GM23338 (cell line): ENCODE data around the gene RWDD4. TPM values are rescaled to one million over a fixed set of nuclear protein-coding genes. Genes with fewer than 3 reads are reported as not detected.

ENCODE experiments used
- ATAC-seq: fragments of 200-7000 bp; cut with Tn5 transposase; 3 replicates; pipeline ENCODE4 v1.9.1; 2020
- DNase-seq: peaks from one replicate; pipeline ENCODE4 v3.0.0-alpha.2; 2015; ENCODE audit warnings: low spot score
- H2AFZ ChIP-seq: fragments of 200-600 bp; sonication (generic); 2 replicates; pipeline ENCODE4 v1.8.0; 2016; ENCODE audit warnings: antibody characterized with exemption, mild to moderate bottlenecking, moderate library complexity
- H3F3A ChIP-seq: fragments of 200-600 bp; sonication (generic); replicated peaks from 2 replicates; pipeline ENCODE4 v1.8.0; 2017; ENCODE audit warnings: antibody characterized with exemption, mixed run types, low read depth
- H3K27ac ChIP-seq: fragments of 200-600 bp; sonication (generic); 2 replicates; pipeline ENCODE4 v1.6.1; 2016; ENCODE audit warnings: low read depth
- H3K27me3 ChIP-seq: fragments of 200-600 bp; sonication (generic); 2 replicates; pipeline ENCODE4 v1.8.0; 2016; ENCODE audit warnings: mild to moderate bottlenecking, mixed run types, moderate library complexity; ENCODE audit not compliant: insufficient read depth
- H3K36me3 ChIP-seq: fragments of 200-600 bp; sonication (generic); 2 replicates; pipeline ENCODE4 v1.8.0; 2016; ENCODE audit warnings: mild to moderate bottlenecking; ENCODE audit not compliant: insufficient read depth
- H3K4me1 ChIP-seq: fragments of 200-600 bp; sonication (generic); 2 replicates; pipeline ENCODE4 v1.8.0; 2016; ENCODE audit warnings: mild to moderate bottlenecking, moderate library complexity; ENCODE audit not compliant: insufficient read depth
- H3K4me2 ChIP-seq: fragments of 200-600 bp; sonication (generic); 2 replicates; pipeline ENCODE4 v1.7.1; 2017; ENCODE audit warnings: mixed run types
- H3K4me3 ChIP-seq: fragments of 200-600 bp; sonication (generic); 2 replicates; pipeline ENCODE4 v1.6.1; 2016; ENCODE audit warnings: mixed run types
- H3K79me2 ChIP-seq: fragments of 200-600 bp; sonication (generic); replicated peaks from 2 replicates; pipeline ENCODE4 v1.8.0; 2017; ENCODE audit warnings: mild to moderate bottlenecking; ENCODE audit not compliant: insufficient read depth
- H3K9me2 ChIP-seq: fragments of 200-600 bp; sonication (generic); 2 replicates; pipeline ENCODE4 v1.8.0; 2017; ENCODE audit not compliant: insufficient read depth
- H4K20me1 ChIP-seq: fragments of 200-600 bp; sonication (generic); replicated peaks from 2 replicates; pipeline ENCODE4 v1.8.0; 2017; ENCODE audit warnings: mild to moderate bottlenecking; ENCODE audit not compliant: insufficient read depth
- H3K27ac Mint-ChIP-seq: 2 replicates; pipeline ENCODE4 v1.8.0; 2020; ENCODE audit warnings: inconsistent platforms, mild to moderate bottlenecking, moderate library complexity, mixed read lengths
- H3K27me3 Mint-ChIP-seq: 3 replicates; pipeline ENCODE4 v1.8.0; 2022; ENCODE audit warnings: low read depth, mild to moderate bottlenecking, moderate library complexity, mixed read lengths, inconsistent platforms; ENCODE audit not compliant: insufficient read depth, poor library complexity
- H3K36me3 Mint-ChIP-seq: 3 replicates; pipeline ENCODE4 v1.8.0; 2021; ENCODE audit warnings: low read depth, mild to moderate bottlenecking, inconsistent platforms, moderate library complexity, mixed read lengths
- H3K4me1 Mint-ChIP-seq: 3 replicates; pipeline ENCODE4 v1.8.0; 2020; ENCODE audit warnings: mild to moderate bottlenecking, inconsistent platforms, mixed read lengths
- H3K4me3 Mint-ChIP-seq: 3 replicates; pipeline ENCODE4 v1.8.0; 2021; ENCODE audit warnings: moderate library complexity, mild to moderate bottlenecking, inconsistent platforms, mixed read lengths
- H3K9me3 Mint-ChIP-seq: 3 replicates; pipeline ENCODE4 v1.8.0; 2020; ENCODE audit warnings: moderate library complexity, mild to moderate bottlenecking, inconsistent platforms, mixed read lengths
- CREB1 ChIP-seq: fragments of 250-450 bp; sonication (Bioruptor Pico); IDR thresholded peaks from 2 replicates; pipeline ENCODE4 v1.5.0; 2020; ENCODE audit warnings: low read depth, mild to moderate bottlenecking, moderate library complexity
- CTCF ChIP-seq, 2 experiments: fragments of 200-600 bp in 1 of 2; sonication (generic) in 1 of 2; conservative IDR thresholded peaks; 2 replicates each; pipeline versions ENCODE4 v1.5.1 to v1.6.1; 2016 to 2017; ENCODE audit warnings: antibody characterized with exemption in 2 of 2, low read depth in 2 of 2, mild to moderate bottlenecking in 2 of 2, moderate library complexity in 1 of 2
- EZH2 ChIP-seq: fragments of 200-600 bp; sonication (generic); IDR thresholded peaks from one replicate; pipeline ENCODE4 v1.8.0; 2017; ENCODE audit warnings: antibody characterized with exemption, mild to moderate bottlenecking, low read depth; ENCODE audit not compliant: unreplicated experiment
- EZH2phosphoT487 ChIP-seq: fragments of 200-600 bp; sonication (generic); IDR thresholded peaks from one replicate; pipeline ENCODE4 v1.8.1; 2018; ENCODE audit warnings: antibody characterized with exemption; ENCODE audit not compliant: unreplicated experiment
- JUNB ChIP-seq: IDR thresholded peaks from one replicate; pipeline ENCODE4 v1.6.1; 2016; ENCODE audit warnings: antibody characterized with exemption; ENCODE audit not compliant: unreplicated experiment
- NANOG ChIP-seq: IDR thresholded peaks from 2 replicates; pipeline ENCODE4 v1.6.1; 2016; ENCODE audit warnings: antibody characterized with exemption, borderline replicate concordance
- POLR2AphosphoS5 ChIP-seq: IDR thresholded peaks from 2 replicates; pipeline ENCODE4 v1.6.1; 2016; ENCODE audit warnings: antibody characterized with exemption, low read depth
- REST ChIP-seq: IDR thresholded peaks from one replicate; pipeline ENCODE4 v1.6.1; 2018; ENCODE audit warnings: antibody characterized with exemption; ENCODE audit not compliant: unreplicated experiment
- STAT1 ChIP-seq: IDR thresholded peaks from one replicate; pipeline ENCODE4 v1.6.1; 2016; ENCODE audit warnings: antibody characterized with exemption; ENCODE audit not compliant: unreplicated experiment
- ZNF114 ChIP-seq: fragments of 250-450 bp; sonication (Bioruptor Pico); IDR thresholded peaks from 2 replicates; pipeline ENCODE4 v1.5.0; 2020; ENCODE audit warnings: mild to moderate bottlenecking, moderate library complexity
- ZNF331 ChIP-seq: fragments of 250-450 bp; sonication (Bioruptor Pico); IDR thresholded peaks from 2 replicates; pipeline ENCODE4 v1.5.0; 2020; ENCODE audit warnings: low read depth, mild to moderate bottlenecking, moderate library complexity
- ZNF462 ChIP-seq: fragments of 250-450 bp; sonication (Bioruptor Pico); IDR thresholded peaks from 2 replicates; pipeline ENCODE4 v1.5.0; 2020; ENCODE audit warnings: mild to moderate bottlenecking, moderate library complexity
- polyA plus RNA-seq: library from polyadenylated mRNA; unstranded; fragments of >200 nt; fragmentation: Nextera tagmentation; extraction: Ambion mirVana; gene quantifications from 2 replicates; pipeline ENCODE4 v1.2.1, GENCODE V29; 2016
- total RNA-seq: library from RNA; depleted of rRNA; stranded (reverse); fragments of >200 nt; shearing (Covaris generic); gene quantifications from 2 replicates; pipeline ENCODE4 v1.2.3, GENCODE V29; 2014
- TF ChIP-seq, protein P1 (sequence below): IDR thresholded peaks from 2 replicates; pipeline ENCODE4 v1.6.1; 2016; ENCODE audit warnings: antibody characterized with exemption

Gene RWDD4
- total and polyA plus RNA-seq, 2 experiments from 2014 or later, result 22.4 to 28.9 TPM

GRCh38 chr4:183688216-183688615 is 29.2 kb upstream of the RWDD4 start:
- H3K4me1 Mint-ChIP-seq, result no peaks in the 10 kb centered on the region
- H3K4me1 ChIP-seq, result no peaks in the 10 kb centered on the region
- no peak overlapping the region for H2AFZ ChIP-seq
- H3K9me2 ChIP-seq, result no peaks in the 10 kb centered on the region
- peaks cover 37% of the 10 kb centered on the region for H3K36me3 ChIP-seq
- no peak overlapping the region for H3K4me2 ChIP-seq
- no peak for ATAC-seq
- no peaks in the 10 kb centered on the region for H3K9me3 Mint-ChIP-seq
- no peak for DNase-seq
- H4K20me1 ChIP-seq, result peaks cover 5% of the 10 kb centered on the region; the same call in 1 of the 2 replicates
- H3K27ac ChIP-seq, result no peak overlapping the region
- no peaks in the 10 kb centered on the region for H3K79me2 ChIP-seq
- no peaks in the 10 kb centered on the region for H3F3A ChIP-seq
- no peaks in the 10 kb centered on the region for H3K27me3 ChIP-seq
- no peak overlapping the region for H3K4me3 Mint-ChIP-seq
- H3K27ac Mint-ChIP-seq, result no peak overlapping the region
- peaks cover 33% of the 10 kb centered on the region for H3K36me3 Mint-ChIP-seq
- no peak overlapping the region for H3K4me3 ChIP-seq
- TF ChIP-seq STAT1 (no peak), CTCF (conservative IDR thresholded peaks at IDR 0.05; ENCODE audit: low read depth in 2 of 2) (no peak), ZNF114 (CRISPR knock-in tag) (no peak), EZH2phosphoT487 (no peak), POLR2AphosphoS5 (no peak), CREB1 (CRISPR knock-in tag) (no peak), ZNF462 (no peak), NANOG (no peak), ZNF331 (CRISPR knock-in tag) (no peak), REST (no peak), JUNB (no peak), EZH2 (no peak)
- TF ChIP-seq, protein P1, sequence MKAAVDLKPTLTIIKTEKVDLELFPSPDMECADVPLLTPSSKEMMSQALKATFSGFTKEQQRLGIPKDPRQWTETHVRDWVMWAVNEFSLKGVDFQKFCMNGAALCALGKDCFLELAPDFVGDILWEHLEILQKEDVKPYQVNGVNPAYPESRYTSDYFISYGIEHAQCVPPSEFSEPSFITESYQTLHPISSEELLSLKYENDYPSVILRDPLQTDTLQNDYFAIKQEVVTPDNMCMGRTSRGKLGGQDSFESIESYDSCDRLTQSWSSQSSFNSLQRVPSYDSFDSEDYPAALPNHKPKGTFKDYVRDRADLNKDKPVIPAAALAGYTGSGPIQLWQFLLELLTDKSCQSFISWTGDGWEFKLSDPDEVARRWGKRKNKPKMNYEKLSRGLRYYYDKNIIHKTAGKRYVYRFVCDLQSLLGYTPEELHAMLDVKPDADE, result no peak
- H3K27me3 Mint-ChIP-seq, result no peaks in the 10 kb centered on the region
